Measurements from ENCODE around the gene PDK4.
"Not testable (repeated sequence)": the region's sequence is repeated elsewhere in the genome, so short reads cannot be mapped to it uniquely, and the experiment has no call there.

GRCh38 chr7:95604397-95604796 lies 8.1 kb upstream of the PDK4 start:
- not testable (repeated sequence) for TF ChIP-seq CTCF (conservative IDR thresholded peaks at IDR 0.05; ENCODE audit: low read length); EZH2phosphoT487 (IDR thresholded peaks at IDR 0.05; ENCODE audit: borderline replicate concordance, low read depth, low read length)
